Heart left ventricle (tissue), 16 donors: ENCODE data around the gene MVP. TPM values are rescaled to one million over a fixed set of nuclear protein-coding genes. Genes with fewer than 3 reads are reported as not detected.

Experiments
- ATAC-seq, 4 donors: fragments of 200-7000 bp; cut with Tn5 transposase; one replicate each; pipeline ENCODE4 v1.9.1; 2020 to 2022; ENCODE audit warnings: moderate library complexity in 4 of 4, mild to moderate bottlenecking in 3 of 4, moderate number of reproducible peaks in 1 of 4
- DNase-seq, 5 donors: peaks; one replicate each; pipeline ENCODE4 v3.0.0-alpha.2; 2020
- H3K27ac ChIP-seq, 12 donors: fragments of 200-600 bp; sonication (generic) in 4 of 12; one replicate each; pipeline versions ENCODE4 v1.5.0 to v1.8.0; 2016 to 2022; ENCODE audit warnings: mild to moderate bottlenecking in 2 of 12
- H3K27me3 ChIP-seq, 9 donors: fragments of 200-600 bp; sonication (generic) in 2 of 9; one replicate each; pipeline versions ENCODE4 v1.5.1 to v1.8.0; 2016 to 2022; ENCODE audit warnings: mild to moderate bottlenecking in 3 of 9
- H3K36me3 ChIP-seq, 9 donors: fragments of 200-600 bp; sonication (generic) in 2 of 9; one replicate each; pipeline versions ENCODE4 v1.5.0 to v1.8.0; 2018 to 2022; ENCODE audit warnings: mild to moderate bottlenecking in 2 of 9
- H3K4me1 ChIP-seq, 12 donors: fragments of 200-600 bp; sonication (generic) in 4 of 12; one replicate each; pipeline versions ENCODE4 v1.5.0 to v1.8.0; 2016 to 2022; ENCODE audit warnings: mild to moderate bottlenecking in 3 of 12
- H3K4me3 ChIP-seq, 12 donors: fragments of 200-600 bp; sonication (generic) in 4 of 12; one replicate each; pipeline versions ENCODE4 v1.5.0 to v1.8.0; 2017 to 2022; ENCODE audit warnings: mild to moderate bottlenecking in 9 of 12, moderate library complexity in 4 of 12
- H3K9me3 ChIP-seq, 12 donors: fragments of 200-600 bp; sonication (generic) in 4 of 12; one replicate each; pipeline versions ENCODE4 v1.5.0 to v1.8.0; 2016 to 2022; ENCODE audit warnings: mild to moderate bottlenecking in 1 of 12
- POLR2A ChIP-seq, 2 donors: fragments of 450-650 bp; IDR thresholded peaks; one replicate each; pipeline ENCODE4 v1.6.1; 2017; ENCODE audit warnings: antibody characterized with exemption in 2 of 2, mild to moderate bottlenecking in 2 of 2, moderate library complexity in 2 of 2
- WGBS, 4 donors: extraction: QIAGEN DNeasy Blood & Tissue Kit in 2 of 4; methylation state at CpG; one replicate each; pipeline versions ENCODE4 v1.1.5 to v1.1.7; 2013 to 2018; 5-methylcytosine and 5-hydroxymethylcytosine counted together
- intact Hi-C, 10 donors: fragments of 100-400 bp; cut with DNase I; formaldehyde crosslinking; loops; one replicate each; pipeline versions ENCODE4 v1.11.1 to v1.14.2; 2022
- polyA plus RNA-seq, 2 donors: library from polyadenylated mRNA; stranded (reverse); fragments of 200-250 nt; gene quantifications; one replicate each; pipeline ENCODE4 v1.2.3, GENCODE V29; 2013
- total RNA-seq, 9 donors: library from RNA; depleted of rRNA in 2 of 9; stranded (reverse); fragments of >200 nt in 2 of 9; fragmentation: NEBNext Ultra II Directional in 3 of 9; extraction: Animal tissue kit (Norgen Biotek cat#: 25700) in 3 of 9; gene quantifications; one replicate each; pipeline versions ENCODE4 v1.1.0 to v1.2.4, GENCODE V29; 2016 to 2023
- TF ChIP-seq, protein P1 (sequence below), 12 donors: fragments of 200-600 bp; sonication (generic) in 4 of 12; IDR thresholded peaks; one replicate each; pipeline versions ENCODE4 v1.5.0 to v1.8.0; 2018 to 2022; ENCODE audit warnings: antibody characterized with exemption in 12 of 12, mild to moderate bottlenecking in 5 of 12
- donor health status: ischemic (EF 13 %, LVEDD 7.1; RV severe dilation, severe dysfunction).
- donor health status: healthy with polysubstance abuse.
- donor health status: DM: no; HTN: yes; CAD: no.
- donor health status: DM: no; HTN: no; CAD: no.
- donor health status: ischemic (EF 25% LVEDD 6.9; RV normal size, moderate dysfunction).
- donor health status: ischemic (EF 25% LVEDD 5.7; RV mildly dilated, moderate dysfunction).
- donor health status: healthy.
- donor health status: DM: yes; HTN: yes; CAD: no.
- donor health status: ischemic (EF 35%, LVEDD 5.7; RV mildly dilated, moderate dysfunction).
- donor health status: nonischemic (EF 11% LVEDD 7.7; RV severe dilation, severe dysfunction).
- donor health status: DM: yes; HTN: yes; CAD: no.
- donor health status: PGD.
- donor health status: ischemic (EF 29% LVEDD 5.4; RV normal size, mild dysfunction).
- donor health status: nonischemic (EF 23%, LVEDD 6.1; RV moderate dilation, normal function).

MVP gene
- total and polyA plus RNA-seq, 11 donors, result 32.9 to 140 (median 44.6) TPM

- Histone ChIP-seq H3K4me3 (peak within 1 kb of the TSS; percentile 26 to 73 (median 62)), H3K36me3 (peaks cover 0 to 25% (median 18%) of the 10 kb centered on the region in 9 donors), H3K9me3 (no peaks in the 10 kb centered on the region), H3K27me3 (peaks cover 0 to 4% (median 0%) of the 10 kb centered on the region in 9 donors), H3K27ac (peak within 1 kb of the TSS; percentile 82 to 99 (median 92)), H3K4me1 (peaks cover 6 to 83% (median 67%) of the 10 kb centered on the region in 12 donors)
- intact Hi-C loops, result loop anchor here in 5 of 10 donors (5.0 to 10.0 kb wide), 5 partner anchors 35 to 193 kb away; partner anchors contain the start of genes HIRIP3 (in 1 of the 5) and INO80E (in 1 of the 5)
- 3 to 7% (median 4%) methylated on average over 47 to 68 of the region's 69 CpGs for WGBS, 4 donors
- peak; percentile 69 to 87 (median 81) for DNase-seq
- ATAC-seq, result peak in 1 of 4 donors; percentile 0
- TF ChIP-seq POLR2A (IDR thresholded peaks at IDR 0.05), result no peak
- TF ChIP-seq, protein P1, sequence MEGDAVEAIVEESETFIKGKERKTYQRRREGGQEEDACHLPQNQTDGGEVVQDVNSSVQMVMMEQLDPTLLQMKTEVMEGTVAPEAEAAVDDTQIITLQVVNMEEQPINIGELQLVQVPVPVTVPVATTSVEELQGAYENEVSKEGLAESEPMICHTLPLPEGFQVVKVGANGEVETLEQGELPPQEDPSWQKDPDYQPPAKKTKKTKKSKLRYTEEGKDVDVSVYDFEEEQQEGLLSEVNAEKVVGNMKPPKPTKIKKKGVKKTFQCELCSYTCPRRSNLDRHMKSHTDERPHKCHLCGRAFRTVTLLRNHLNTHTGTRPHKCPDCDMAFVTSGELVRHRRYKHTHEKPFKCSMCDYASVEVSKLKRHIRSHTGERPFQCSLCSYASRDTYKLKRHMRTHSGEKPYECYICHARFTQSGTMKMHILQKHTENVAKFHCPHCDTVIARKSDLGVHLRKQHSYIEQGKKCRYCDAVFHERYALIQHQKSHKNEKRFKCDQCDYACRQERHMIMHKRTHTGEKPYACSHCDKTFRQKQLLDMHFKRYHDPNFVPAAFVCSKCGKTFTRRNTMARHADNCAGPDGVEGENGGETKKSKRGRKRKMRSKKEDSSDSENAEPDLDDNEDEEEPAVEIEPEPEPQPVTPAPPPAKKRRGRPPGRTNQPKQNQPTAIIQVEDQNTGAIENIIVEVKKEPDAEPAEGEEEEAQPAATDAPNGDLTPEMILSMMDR (IDR thresholded peaks at IDR 0.05), result no peak
Observed at GRCh38 chr16:29811896-29812665, 8.2 kb upstream of the MVP start, which contains the start of gene PRRT2. TSS of gene PRRT2 (plus strand) at chr16:29812193. CDS start at chr16:29813055, 862 bp downstream.

DNA sequence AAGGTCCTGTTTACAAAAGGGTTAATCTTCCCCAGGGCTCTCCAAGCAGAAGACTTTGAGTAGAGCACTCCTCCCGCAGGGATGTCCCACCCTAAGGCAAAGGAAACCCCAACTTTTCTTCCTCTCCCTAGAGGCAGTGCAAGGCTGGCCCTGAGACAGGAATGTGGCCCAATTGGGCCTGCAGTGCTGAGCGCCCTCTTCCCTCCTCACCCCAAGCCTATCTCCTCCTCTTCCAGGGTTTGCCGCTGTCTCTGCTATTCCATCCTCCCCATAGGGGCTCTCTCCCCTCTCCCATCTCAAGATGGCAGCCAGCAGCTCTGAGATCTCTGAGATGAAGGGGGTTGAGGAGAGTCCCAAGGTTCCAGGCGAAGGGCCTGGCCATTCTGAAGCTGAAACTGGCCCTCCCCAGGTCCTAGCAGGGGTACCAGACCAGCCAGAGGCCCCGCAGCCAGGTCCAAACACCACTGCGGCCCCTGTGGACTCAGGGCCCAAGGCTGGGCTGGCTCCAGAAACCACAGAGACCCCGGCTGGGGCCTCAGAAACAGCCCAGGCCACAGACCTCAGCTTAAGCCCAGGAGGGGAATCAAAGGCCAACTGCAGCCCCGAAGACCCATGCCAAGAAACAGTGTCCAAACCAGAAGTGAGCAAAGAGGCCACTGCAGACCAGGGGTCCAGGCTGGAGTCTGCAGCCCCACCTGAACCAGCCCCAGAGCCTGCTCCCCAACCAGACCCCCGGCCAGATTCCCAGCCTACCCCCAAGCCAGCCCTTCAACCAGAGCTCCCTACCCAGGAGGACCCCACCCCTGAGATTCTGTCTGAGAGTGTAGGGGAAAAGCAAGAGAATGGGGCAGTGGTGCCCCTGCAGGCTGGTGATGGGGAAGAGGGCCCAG is 7.3 kb upstream of the MVP start:
- H3K9me3 ChIP-seq, result no peaks in the 10 kb centered on the region
- H3K4me3 ChIP-seq, result peak overlapping the region; percentile 26 to 73 (median 62)
- TF ChIP-seq POLR2A (IDR thresholded peaks at IDR 0.05), result no peak
- TF ChIP-seq, protein P1 (IDR thresholded peaks at IDR 0.05), result no peak
- peaks cover 0 to 4% (median 0%) of the 10 kb centered on the region in 9 donors for H3K27me3 ChIP-seq
- peaks cover 0 to 27% (median 18%) of the 10 kb centered on the region in 9 donors for H3K36me3 ChIP-seq
- intact Hi-C loops, result loop anchor here in 5 of 10 donors (5.0 to 10.0 kb wide), 5 partner anchors 34 to 192 kb away; partner anchors contain the start of genes HIRIP3 (in 1 of the 5) and INO80E (in 1 of the 5)
- WGBS, 4 donors, result 69 to 79% (median 77%) methylated on average over 8 to 9 of the region's 9 CpGs
- H3K27ac ChIP-seq, result peak overlapping the region in 10 of 12 donors; percentile 82 to 99 (median 92)
- DNase-seq (no peak), ATAC-seq (no peak)
- peaks cover 6 to 81% (median 68%) of the 10 kb centered on the region in 12 donors for H3K4me1 ChIP-seq

- intact Hi-C loops, result loop anchor here in 5 of 10 donors (5.0 to 10.0 kb wide), 5 partner anchors 33 to 191 kb away; partner anchors contain the start of genes HIRIP3 (in 1 of the 5) and INO80E (in 1 of the 5)
- 75 to 78% (median 76%) methylated on average over 23 to 24 of the region's 24 CpGs for WGBS, 4 donors
- Histone ChIP-seq H3K27me3 (peaks cover 0 to 4% (median 0%) of the 10 kb centered on the region in 9 donors), H3K4me1 (peaks cover 6 to 76% (median 60%) of the 10 kb centered on the region in 12 donors), H3K9me3 (no peaks in the 10 kb centered on the region), H3K27ac (peak overlapping the region in 3 of 12 donors; percentile 10 to 97 (median 92)), H3K4me3 (no peak overlapping the region), H3K36me3 (peaks cover 0 to 29% (median 21%) of the 10 kb centered on the region in 9 donors)
- TF ChIP-seq, protein P1 (IDR thresholded peaks at IDR 0.05), result no peak
- no peak for TF ChIP-seq POLR2A (IDR thresholded peaks at IDR 0.05)
- ATAC-seq (no peak), DNase-seq (no peak)
Observed at GRCh38 chr16:29813644-29814562, 6.4 kb upstream of the MVP start.
